Smooth muscle cell (in vitro differentiated cells): ENCODE data around the gene ESYT2. TPM values are rescaled to one million over a fixed set of nuclear protein-coding genes. Genes with fewer than 3 reads are reported as not detected.

Experiments
- DNase-seq: peaks from one replicate; lab custom pipeline; 2025; ENCODE audit not compliant: unreplicated experiment; lab: John Stamatoyannopoulos, UW
- H2AFZ ChIP-seq: fragments of 200-600 bp; sonication (generic); 2 replicates; pipeline ENCODE4 v1.6.0; 2016; ENCODE audit warnings: antibody characterized with exemption, low read depth, mild to moderate bottlenecking
- H3F3A ChIP-seq: fragments of 200-600 bp; sonication (generic); 2 replicates; pipeline ENCODE4 v1.6.0; 2017; ENCODE audit warnings: antibody characterized with exemption, low read depth
- H3K27ac ChIP-seq: fragments of 200-600 bp; sonication (generic); 2 replicates; pipeline ENCODE4 v1.5.1; 2016; ENCODE audit warnings: low read depth, mild to moderate bottlenecking
- H3K27me3 ChIP-seq: fragments of 200-600 bp; sonication (generic); 2 replicates; pipeline ENCODE4 v1.6.1; 2016; ENCODE audit warnings: low read depth, mild to moderate bottlenecking
- H3K36me3 ChIP-seq: fragments of 200-600 bp; sonication (generic); 2 replicates; pipeline ENCODE4 v1.5.1; 2016; ENCODE audit warnings: low read depth
- H3K4me1 ChIP-seq: fragments of 200-600 bp; sonication (generic); 2 replicates; pipeline ENCODE4 v1.5.1; 2016; ENCODE audit warnings: low read depth
- H3K4me2 ChIP-seq: fragments of 200-600 bp; sonication (generic); 2 replicates; pipeline ENCODE4 v1.6.0; 2016; ENCODE audit warnings: mild to moderate bottlenecking
- H3K4me3 ChIP-seq: fragments of 200-600 bp; sonication (generic); 2 replicates; pipeline ENCODE4 v1.5.1; 2016; ENCODE audit warnings: mild to moderate bottlenecking
- H3K79me2 ChIP-seq: fragments of 200-600 bp; sonication (generic); 2 replicates; pipeline ENCODE4 v1.6.0; 2016; ENCODE audit warnings: low read depth, mild to moderate bottlenecking
- H3K9ac ChIP-seq: fragments of 200-600 bp; sonication (generic); 2 replicates; pipeline ENCODE4 v1.6.0; 2016; ENCODE audit warnings: low read depth
- H3K9me3 ChIP-seq: fragments of 200-600 bp; sonication (generic); replicated peaks from 2 replicates; pipeline ENCODE4 v1.5.1; 2016; ENCODE audit warnings: low read depth
- H4K20me1 ChIP-seq: fragments of 200-600 bp; sonication (generic); 2 replicates; pipeline ENCODE4 v1.6.0; 2016; ENCODE audit warnings: low read depth
- WGBS: methylation state at CpG from one replicate; pipeline ENCODE4 v1.1.7; 2016; ENCODE audit warnings: low lambda C conversion rate; 5-methylcytosine and 5-hydroxymethylcytosine counted together
- polyA plus RNA-seq: library from polyadenylated mRNA; unstranded; fragments of >200 nt; fragmentation: Nextera tagmentation; extraction: Ambion mirVana; gene quantifications from 2 replicates; pipeline ENCODE4 v1.2.1, GENCODE V29; 2016
- total RNA-seq: library from RNA; depleted of rRNA; stranded (reverse); fragments of >200 nt; gene quantifications from 2 replicates; pipeline ENCODE4 v1.2.3, GENCODE V29; 2014
- TF ChIP-seq, protein P1 (sequence below): fragments of 200-600 bp; sonication (generic); IDR thresholded peaks from 2 replicates; pipeline ENCODE4 v1.5.1; 2017; ENCODE audit warnings: borderline replicate concordance, mild to moderate bottlenecking, antibody characterized with exemption; ENCODE audit not compliant: insufficient read depth, poor library complexity, severe bottlenecking

Gene ESYT2
- total and polyA plus RNA-seq, 2 experiments from 2014 or later: 27.9 to 69.4 TPM

DNA sequence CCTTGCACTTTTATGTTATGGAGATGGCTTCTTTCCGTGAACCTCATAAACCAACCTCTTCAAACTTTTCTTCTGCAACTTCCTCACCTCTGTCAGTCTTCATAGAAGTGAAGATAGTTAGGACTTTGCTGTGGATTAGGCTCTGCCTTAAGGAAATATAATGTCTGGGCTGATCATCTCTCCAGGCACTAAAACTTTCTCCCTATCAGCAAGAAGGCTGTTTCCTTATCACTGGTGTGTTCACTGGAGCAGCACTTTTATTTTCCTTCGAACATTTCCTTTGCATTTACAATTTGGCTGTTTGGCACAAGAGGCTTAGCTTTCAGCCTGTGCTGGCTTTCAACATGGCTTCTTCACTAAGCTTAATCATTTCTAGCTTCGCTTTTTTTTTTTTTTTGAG is 52.8 kb downstream of the ESYT2 start:
- Histone ChIP-seq H3K9ac (no peak overlapping the region), H3K27ac (no peak overlapping the region), H3K27me3 (no peaks in the 10 kb centered on the region), H3K79me2 (no peaks in the 10 kb centered on the region), H2AFZ (no peak overlapping the region), H3K36me3 (no peaks in the 10 kb centered on the region), H3K4me2 (no peak overlapping the region), H3F3A (peaks cover 7% of the 10 kb centered on the region), H3K9me3 (no peaks in the 10 kb centered on the region), H4K20me1 (peaks cover 13% of the 10 kb centered on the region), H3K4me1 (no peaks in the 10 kb centered on the region), H3K4me3 (no peak overlapping the region)
- no peak for DNase-seq
- TF ChIP-seq, protein P1, sequence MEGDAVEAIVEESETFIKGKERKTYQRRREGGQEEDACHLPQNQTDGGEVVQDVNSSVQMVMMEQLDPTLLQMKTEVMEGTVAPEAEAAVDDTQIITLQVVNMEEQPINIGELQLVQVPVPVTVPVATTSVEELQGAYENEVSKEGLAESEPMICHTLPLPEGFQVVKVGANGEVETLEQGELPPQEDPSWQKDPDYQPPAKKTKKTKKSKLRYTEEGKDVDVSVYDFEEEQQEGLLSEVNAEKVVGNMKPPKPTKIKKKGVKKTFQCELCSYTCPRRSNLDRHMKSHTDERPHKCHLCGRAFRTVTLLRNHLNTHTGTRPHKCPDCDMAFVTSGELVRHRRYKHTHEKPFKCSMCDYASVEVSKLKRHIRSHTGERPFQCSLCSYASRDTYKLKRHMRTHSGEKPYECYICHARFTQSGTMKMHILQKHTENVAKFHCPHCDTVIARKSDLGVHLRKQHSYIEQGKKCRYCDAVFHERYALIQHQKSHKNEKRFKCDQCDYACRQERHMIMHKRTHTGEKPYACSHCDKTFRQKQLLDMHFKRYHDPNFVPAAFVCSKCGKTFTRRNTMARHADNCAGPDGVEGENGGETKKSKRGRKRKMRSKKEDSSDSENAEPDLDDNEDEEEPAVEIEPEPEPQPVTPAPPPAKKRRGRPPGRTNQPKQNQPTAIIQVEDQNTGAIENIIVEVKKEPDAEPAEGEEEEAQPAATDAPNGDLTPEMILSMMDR: no peak
- WGBS: 77% methylated on average over 3 of the region's 3 CpGs

DNA sequence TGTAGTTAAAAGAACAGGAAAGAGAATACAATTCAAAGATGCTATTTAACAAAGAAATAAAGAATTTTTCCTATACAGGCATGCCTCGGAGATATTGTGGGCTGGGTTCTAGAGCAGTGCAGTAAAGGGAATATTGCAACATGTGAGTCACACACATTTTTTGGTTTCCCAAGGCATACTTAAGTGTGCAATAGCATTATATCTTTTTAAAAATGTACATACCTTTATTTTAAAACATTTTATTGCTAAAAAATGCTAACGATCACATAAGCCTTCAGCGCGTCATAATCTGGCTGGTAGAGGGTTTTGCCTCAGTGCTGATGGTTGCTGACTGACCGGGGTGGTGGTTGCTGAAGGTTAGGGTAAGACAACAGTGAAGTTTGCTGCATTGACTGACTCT is 54.4 kb downstream of the ESYT2 start:
- no peaks in the 10 kb centered on the region for H3K27me3 ChIP-seq
- H3K9me3 ChIP-seq: no peaks in the 10 kb centered on the region
- DNase-seq: no peak
- H2AFZ ChIP-seq: no peak overlapping the region
- H3K27ac ChIP-seq: no peak overlapping the region
- 84% methylated on average over 5 of the region's 5 CpGs for WGBS
- TF ChIP-seq, protein P1: no peak
- no peaks in the 10 kb centered on the region for H3K36me3 ChIP-seq
- H3K4me2 ChIP-seq: no peak overlapping the region
- no peaks in the 10 kb centered on the region for H3K4me1 ChIP-seq
- no peaks in the 10 kb centered on the region for H3K79me2 ChIP-seq
- H4K20me1 ChIP-seq: peaks cover 13% of the 10 kb centered on the region
- H3K4me3 ChIP-seq: no peak overlapping the region
- peaks cover 7% of the 10 kb centered on the region for H3F3A ChIP-seq
- H3K9ac ChIP-seq: no peak overlapping the region

DNA sequence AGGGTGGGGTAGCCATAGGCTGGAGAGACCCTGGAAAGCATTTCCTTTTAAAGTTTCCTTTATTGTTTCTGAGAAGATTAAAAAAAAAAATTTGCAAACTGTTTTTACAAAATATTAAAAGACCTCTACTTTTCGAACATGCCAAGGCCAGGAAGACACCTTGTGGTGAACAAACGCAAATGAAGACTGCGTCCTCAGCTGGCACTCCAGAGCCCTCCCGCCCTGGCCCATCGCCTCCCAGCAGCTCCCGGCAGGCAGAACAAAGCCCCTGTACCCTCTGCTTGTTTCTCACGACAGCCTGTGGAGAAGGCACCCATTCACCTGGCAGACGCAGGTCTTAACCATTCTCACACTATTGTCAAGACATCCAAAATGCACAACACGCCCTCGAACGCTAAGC is 56.4 kb downstream of the ESYT2 start:
- DNase-seq: no peak
- Histone ChIP-seq H3K27ac (no peak overlapping the region), H3K4me3 (no peak overlapping the region), H4K20me1 (peaks cover 6% of the 10 kb centered on the region), H3K9ac (no peak overlapping the region), H3K79me2 (no peaks in the 10 kb centered on the region), H3K27me3 (no peaks in the 10 kb centered on the region), H3K36me3 (no peaks in the 10 kb centered on the region), H3K4me2 (no peak overlapping the region), H3K9me3 (no peaks in the 10 kb centered on the region), H3F3A (no peaks in the 10 kb centered on the region), H3K4me1 (no peaks in the 10 kb centered on the region), H2AFZ (no peak overlapping the region)
- WGBS: 95% methylated on average over 11 of the region's 11 CpGs
- TF ChIP-seq, protein P1: no peak

DNA sequence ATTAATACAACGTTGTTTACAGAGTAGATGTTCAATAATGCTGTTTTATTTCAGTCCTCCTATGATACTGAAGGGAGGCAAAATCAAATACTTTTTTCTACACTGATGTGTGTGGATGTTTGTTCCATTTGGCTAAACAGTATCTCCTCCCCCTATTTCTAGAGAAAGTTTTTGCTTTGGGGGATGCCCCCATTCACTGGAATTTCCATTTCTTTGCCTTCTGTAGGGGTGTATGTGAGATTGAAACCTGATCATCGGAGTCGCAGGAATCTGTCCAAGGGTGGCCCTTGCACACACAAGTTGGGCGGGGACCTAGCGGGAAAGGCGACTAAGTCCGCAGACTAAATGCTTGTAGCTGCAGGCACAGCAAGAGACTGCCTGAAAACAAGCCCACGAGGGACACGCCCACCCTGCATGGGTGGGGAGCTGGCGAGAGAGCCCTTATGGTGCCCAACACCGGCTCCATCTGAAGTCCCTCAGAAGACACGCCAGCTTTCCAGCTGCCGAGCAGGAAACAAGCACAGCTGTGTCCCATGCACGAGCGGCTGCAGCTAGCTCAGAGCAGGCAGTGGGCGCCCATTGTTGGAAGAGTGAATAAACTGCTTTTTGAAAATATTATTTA is 58.0 kb downstream of the ESYT2 start:
- H3K4me2 ChIP-seq: no peak overlapping the region
- H3K27ac ChIP-seq: no peak overlapping the region
- no peak overlapping the region for H2AFZ ChIP-seq
- no peaks in the 10 kb centered on the region for H3K36me3 ChIP-seq
- H3K27me3 ChIP-seq: no peaks in the 10 kb centered on the region
- H3K4me1 ChIP-seq: no peaks in the 10 kb centered on the region
- no peak overlapping the region for H3K4me3 ChIP-seq
- DNase-seq: no peak
- no peaks in the 10 kb centered on the region for H3F3A ChIP-seq
- peaks cover 6% of the 10 kb centered on the region for H4K20me1 ChIP-seq
- H3K79me2 ChIP-seq: no peaks in the 10 kb centered on the region
- no peak overlapping the region for H3K9ac ChIP-seq
- TF ChIP-seq, protein P1: no peak
- H3K9me3 ChIP-seq: no peaks in the 10 kb centered on the region
- 97% methylated on average over 16 of the region's 16 CpGs for WGBS
